Measurements from ENCODE around the gene NLRP9. TPM values are rescaled to one million over a fixed set of nuclear protein-coding genes. Genes with fewer than 3 reads are reported as not detected.
A peak's percentile ranks its signal among the peaks of the same experiment; 100 is the strongest.

Gene NLRP9
- total RNA-seq, 2 experiments from 2014 or later: not detected

DNA sequence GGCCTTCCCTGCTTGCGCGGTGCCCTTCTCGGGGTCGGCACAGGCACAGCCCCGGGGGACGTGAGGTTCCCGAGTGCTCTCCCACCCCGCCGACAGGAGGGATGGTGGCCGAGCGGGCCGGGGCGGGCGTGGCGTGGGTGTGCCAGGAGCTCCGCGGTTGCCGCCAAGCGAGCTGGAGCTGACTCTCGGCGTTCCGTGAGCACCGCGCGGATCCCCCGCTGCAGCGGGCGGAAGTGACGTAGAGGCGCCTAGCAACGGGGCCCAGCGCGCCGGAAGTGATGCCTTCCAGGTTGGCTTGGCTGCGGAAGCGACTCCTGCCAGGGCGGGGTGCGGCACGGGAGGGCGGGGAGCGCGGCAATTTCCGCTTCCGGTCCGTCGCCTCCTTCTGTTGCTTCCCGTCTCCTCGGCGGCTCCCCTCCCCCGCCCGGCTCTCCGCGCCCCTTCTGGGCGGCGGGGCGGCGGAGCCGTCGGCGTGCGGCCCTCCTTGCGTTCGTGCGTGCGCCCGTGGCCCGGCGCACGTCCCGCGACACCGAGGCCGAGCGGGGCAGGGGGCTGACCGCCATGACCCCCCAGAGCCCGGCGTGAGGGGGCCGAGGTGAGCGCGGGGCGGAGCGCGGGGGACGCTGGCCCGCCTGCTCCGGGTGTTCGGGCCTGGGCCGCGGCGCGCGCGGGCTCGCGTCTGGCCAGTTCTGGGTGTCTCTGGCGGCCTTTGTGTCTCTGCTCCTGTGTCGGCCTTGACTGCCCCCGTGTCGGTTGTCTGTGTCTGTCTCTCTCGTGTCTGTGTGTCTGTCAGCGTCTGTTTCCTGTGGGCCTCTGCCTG, 63.2 kb downstream of the NLRP9 start, which contains the start of gene EPN1:
EPN1 (plus strand) TSS at position 386 of the 820 bp plus-strand sequence. CDS start 3,402 bp downstream, outside the sequence.
- H3K4me3 Mint-ChIP-seq: peak within 1 kb of the TSS; percentile 100
- H3K27me3 Mint-ChIP-seq: no peaks in the 10 kb centered on the region
- peak within 1 kb of the TSS; percentile 94 for H3K27ac Mint-ChIP-seq
- peak; percentile 98 for DNase-seq
- peaks cover 67% of the 10 kb centered on the region for H3K4me1 Mint-ChIP-seq
- peaks cover 41% of the 10 kb centered on the region for H3K36me3 Mint-ChIP-seq
- no peaks in the 10 kb centered on the region for H3K9me3 Mint-ChIP-seq

DNA sequence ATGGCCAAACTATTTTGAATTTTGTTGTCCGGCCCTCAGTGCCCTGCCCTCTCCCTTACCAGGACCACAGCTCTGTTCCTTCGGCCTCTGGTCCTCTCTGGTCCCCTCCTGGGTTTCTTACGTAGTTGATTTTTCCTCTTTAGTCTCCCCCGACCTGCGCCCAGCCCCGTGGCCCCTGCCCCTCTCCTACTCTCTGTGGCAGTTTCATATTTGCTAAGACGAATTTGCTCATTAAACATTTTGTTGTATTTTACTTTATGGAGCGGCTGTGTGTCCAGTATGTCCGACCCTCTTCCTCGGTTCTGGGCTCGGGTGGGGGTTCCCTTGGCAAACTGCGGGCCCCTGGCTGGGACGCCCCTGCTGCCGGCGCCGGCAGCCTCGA, 63.8 kb downstream of the NLRP9 start:
- Mint-ChIP-seq H3K4me1 (peaks cover 67% of the 10 kb centered on the region), H3K27ac (peak overlapping the region; percentile 83), H3K4me3 (peak overlapping the region; percentile 73), H3K27me3 (no peaks in the 10 kb centered on the region), H3K9me3 (no peaks in the 10 kb centered on the region), H3K36me3 (peaks cover 38% of the 10 kb centered on the region)
- DNase-seq: no peak

DNA sequence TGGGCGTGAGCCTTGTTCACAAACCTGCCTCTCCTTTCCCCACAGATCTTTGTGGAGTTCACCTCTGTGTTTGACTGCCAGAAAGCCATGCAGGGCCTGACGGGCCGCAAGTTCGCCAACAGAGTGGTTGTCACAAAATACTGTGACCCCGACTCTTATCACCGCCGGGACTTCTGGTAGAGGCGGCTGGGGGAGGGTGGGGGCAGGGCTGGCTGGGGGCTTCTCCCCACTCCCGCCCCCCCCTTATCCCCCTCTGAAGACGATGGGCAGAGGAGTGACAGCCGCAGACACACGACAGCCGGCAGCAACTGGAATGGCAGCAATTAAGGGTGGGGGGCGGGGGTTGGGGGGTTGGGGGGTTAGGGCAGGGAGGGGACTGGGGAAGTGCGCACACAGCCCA, 64.3 kb downstream of the NLRP9 start:
- H3K36me3 Mint-ChIP-seq: peaks cover 34% of the 10 kb centered on the region
- H3K27ac Mint-ChIP-seq: peak overlapping the region; percentile 58
- peaks cover 65% of the 10 kb centered on the region for H3K4me1 Mint-ChIP-seq
- no peaks in the 10 kb centered on the region for H3K9me3 Mint-ChIP-seq
- peak overlapping the region; percentile 14 for H3K4me3 Mint-ChIP-seq
- H3K27me3 Mint-ChIP-seq: no peaks in the 10 kb centered on the region
- no peak for DNase-seq

DNA sequence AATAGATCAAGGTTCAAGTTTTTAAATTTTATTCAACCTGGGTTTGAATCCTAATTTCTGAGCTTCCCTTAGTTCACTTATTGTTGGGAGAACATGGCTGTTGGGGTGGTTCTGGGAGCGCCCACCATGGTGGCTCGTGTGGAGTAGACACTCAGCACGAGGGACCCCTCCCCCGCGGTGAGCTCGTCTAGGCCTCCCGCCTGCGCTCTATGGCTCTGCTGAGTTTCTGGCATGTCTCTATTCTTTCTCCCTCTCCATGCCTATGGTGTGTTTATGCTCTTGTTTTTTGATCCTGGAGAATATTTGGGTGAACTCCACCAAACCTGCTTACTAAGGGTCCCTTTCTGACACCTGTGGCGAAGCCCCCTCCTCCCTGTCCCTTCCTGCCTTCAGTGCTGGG, 64.7 kb downstream of the NLRP9 start:
- H3K27me3 Mint-ChIP-seq: no peaks in the 10 kb centered on the region
- peaks cover 61% of the 10 kb centered on the region for H3K4me1 Mint-ChIP-seq
- no peaks in the 10 kb centered on the region for H3K9me3 Mint-ChIP-seq
- no peak for DNase-seq
- peak overlapping the region; percentile 14 for H3K4me3 Mint-ChIP-seq
- peak overlapping the region; percentile 58 for H3K27ac Mint-ChIP-seq
- peaks cover 30% of the 10 kb centered on the region for H3K36me3 Mint-ChIP-seq

DNA sequence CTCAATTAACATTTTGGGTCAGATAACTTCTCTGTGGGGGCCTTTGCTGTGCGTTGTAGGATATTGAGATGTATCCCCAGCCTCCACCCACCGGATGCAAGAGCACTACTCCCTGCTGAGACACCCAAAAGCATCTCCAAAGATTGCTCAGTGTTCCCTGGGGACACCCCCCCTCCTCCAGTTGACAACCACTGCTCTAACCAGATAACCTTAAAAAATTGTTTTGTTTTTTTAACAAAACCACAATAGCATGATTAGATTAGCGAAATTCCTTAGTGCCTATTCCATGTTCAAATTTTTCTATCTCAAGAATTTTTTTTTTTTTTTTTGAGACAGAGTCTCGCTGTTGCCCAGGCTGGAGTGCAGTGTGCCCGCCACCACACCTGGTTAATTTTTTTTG, 65.8 kb downstream of the NLRP9 start:
- H3K4me1 Mint-ChIP-seq: peaks cover 58% of the 10 kb centered on the region
- no peaks in the 10 kb centered on the region for H3K9me3 Mint-ChIP-seq
- H3K4me3 Mint-ChIP-seq: no peak overlapping the region
- DNase-seq: no peak
- H3K36me3 Mint-ChIP-seq: peaks cover 23% of the 10 kb centered on the region
- no peaks in the 10 kb centered on the region for H3K27me3 Mint-ChIP-seq
- H3K27ac Mint-ChIP-seq: no peak overlapping the region

DNA sequence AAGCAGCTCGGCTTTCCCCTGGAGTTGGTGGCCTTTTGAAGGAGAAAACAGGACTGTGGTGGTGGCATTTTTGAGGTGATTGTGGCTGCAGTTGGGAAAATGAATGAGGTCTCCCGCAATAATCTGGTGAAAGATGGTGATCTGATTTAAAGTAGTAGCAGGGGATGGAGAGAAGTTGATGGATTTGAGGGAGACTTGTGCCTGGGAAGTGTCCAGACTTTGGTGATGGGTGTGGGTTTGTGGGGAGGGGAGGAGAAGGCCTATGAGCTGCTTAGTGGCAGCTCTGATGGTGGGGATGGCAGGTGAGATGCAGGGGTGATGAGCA, 67.2 kb downstream of the NLRP9 start:
- Mint-ChIP-seq H3K4me3 (no peak overlapping the region), H3K9me3 (no peaks in the 10 kb centered on the region), H3K36me3 (peaks cover 20% of the 10 kb centered on the region), H3K27me3 (no peaks in the 10 kb centered on the region), H3K4me1 (peaks cover 51% of the 10 kb centered on the region), H3K27ac (peak overlapping the region; percentile 23)
- no peak for DNase-seq

DNA sequence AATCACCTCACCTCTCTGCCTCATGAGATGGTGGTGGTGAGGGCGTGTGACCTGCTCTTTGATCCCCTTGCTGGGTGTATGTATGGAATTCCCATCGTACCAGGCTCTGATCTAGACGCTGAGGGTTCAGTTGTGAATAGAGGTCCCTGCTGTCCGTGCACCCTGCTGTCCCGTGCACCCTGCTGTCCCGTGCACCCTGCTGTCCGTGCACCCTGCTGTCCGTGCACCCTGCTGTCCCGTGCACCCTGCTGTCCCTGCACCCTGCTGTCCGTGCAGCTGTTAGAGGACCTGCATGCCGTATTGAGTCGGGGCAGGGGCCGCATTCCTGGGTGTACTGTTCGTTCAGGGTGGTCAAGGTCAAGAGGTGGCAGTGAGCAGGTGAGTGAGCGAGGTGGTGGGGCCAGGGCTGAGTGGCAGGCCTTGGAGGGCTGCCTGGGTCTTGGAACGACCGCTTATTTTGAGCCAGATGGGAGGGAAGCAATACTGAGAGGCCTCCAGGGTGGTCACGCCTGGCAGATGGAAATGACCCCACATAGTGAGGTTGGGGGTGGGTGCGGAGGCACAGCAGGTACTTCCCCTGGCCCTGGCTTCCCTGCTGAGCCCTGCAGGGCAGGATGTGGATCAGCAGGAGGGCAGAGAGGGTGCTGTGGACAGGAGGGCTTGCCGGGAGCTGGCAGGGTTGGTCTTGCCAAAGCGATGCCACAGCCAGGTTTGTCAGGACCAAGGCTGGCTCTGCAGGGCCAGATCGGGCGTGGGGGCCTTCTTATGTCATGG, 67.7 kb downstream of the NLRP9 start:
- Mint-ChIP-seq H3K4me3 (no peak overlapping the region), H3K4me1 (peaks cover 47% of the 10 kb centered on the region), H3K27ac (peak overlapping the region; percentile 23), H3K36me3 (peaks cover 18% of the 10 kb centered on the region), H3K27me3 (no peaks in the 10 kb centered on the region), H3K9me3 (no peaks in the 10 kb centered on the region)
- no peak for DNase-seq

DNA sequence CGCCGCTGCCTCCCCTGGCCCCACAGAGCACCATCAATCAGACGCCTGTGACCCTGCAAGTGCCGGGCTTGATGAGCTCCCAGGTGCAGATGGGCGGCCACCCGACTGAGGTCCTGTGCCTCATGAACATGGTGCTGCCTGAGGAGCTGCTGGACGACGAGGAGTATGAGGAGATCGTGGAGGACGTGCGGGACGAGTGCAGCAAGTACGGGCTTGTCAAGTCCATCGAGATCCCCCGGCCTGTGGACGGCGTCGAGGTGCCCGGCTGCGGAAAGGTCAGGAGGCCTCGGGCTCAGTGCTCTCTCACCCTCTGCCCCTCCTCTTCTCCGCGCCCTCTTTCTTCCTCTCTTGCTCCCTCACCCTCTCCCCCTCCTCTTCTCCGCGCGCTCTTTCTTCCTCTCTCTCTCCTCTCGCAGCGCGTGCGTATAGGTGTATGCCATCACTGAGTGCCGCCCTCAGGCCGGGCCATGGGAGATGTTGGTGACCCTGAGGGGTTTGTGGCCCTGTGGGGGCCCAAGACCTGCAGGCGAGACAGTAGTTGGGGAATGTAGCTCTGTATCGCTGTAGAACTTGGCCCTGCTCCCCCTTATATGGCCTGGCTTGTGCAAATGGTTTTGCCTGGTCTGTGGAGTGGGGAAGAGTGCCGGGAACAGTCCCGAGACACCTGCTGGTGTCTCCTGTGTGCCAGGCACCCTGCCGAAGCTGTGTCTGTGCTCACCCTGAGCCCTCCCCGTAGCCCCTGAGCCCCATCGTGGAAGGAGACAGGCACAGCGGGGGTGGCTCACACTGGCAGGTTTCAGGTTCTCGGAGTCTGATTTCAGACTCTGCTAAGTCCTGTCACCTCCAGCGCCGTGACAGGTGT, 68.6 kb downstream of the NLRP9 start:
- peaks cover 47% of the 10 kb centered on the region for H3K4me1 Mint-ChIP-seq
- no peak for DNase-seq
- H3K27ac Mint-ChIP-seq: no peak overlapping the region
- no peaks in the 10 kb centered on the region for H3K9me3 Mint-ChIP-seq
- H3K4me3 Mint-ChIP-seq: no peak overlapping the region
- no peaks in the 10 kb centered on the region for H3K27me3 Mint-ChIP-seq
- H3K36me3 Mint-ChIP-seq: peaks cover 17% of the 10 kb centered on the region

DNA sequence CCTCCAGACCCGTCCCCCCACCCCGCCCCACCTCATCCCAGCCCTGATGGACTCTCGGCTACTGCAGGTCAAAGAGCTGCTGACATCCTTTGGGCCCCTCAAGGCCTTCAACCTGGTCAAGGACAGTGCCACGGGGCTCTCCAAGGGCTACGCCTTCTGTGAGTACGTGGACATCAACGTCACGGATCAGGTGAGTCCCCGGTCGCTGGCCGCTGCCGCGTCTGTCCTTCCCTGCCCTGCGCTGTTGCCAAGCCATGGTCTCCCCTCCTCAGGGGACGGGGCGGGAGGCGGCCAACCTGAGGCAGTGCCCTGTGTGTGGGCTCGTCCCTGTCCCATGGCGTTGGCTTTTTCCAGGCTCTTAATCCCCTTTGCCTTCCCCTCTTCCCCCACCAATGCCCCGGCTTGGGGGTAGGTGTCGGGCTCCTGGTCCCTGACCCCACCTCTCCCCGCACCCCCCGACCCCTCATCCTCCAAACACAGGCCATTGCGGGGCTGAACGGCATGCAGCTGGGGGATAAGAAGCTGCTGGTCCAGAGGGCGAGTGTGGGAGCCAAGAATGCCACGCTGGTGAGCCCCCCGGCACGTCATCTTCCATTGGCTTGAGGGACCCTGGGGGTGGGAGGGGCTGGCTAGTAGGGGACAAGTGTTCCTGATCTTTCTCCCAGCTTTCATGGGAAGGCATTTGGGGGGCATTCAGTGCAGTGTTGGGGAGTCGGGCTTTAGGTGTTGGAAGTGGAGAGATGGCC, 69.4 kb downstream of the NLRP9 start:
- no peak overlapping the region for H3K27ac Mint-ChIP-seq
- no peaks in the 10 kb centered on the region for H3K27me3 Mint-ChIP-seq
- H3K36me3 Mint-ChIP-seq: peaks cover 14% of the 10 kb centered on the region
- H3K4me3 Mint-ChIP-seq: no peak overlapping the region
- peaks cover 42% of the 10 kb centered on the region for H3K4me1 Mint-ChIP-seq
- no peak for DNase-seq
- no peaks in the 10 kb centered on the region for H3K9me3 Mint-ChIP-seq

DNA sequence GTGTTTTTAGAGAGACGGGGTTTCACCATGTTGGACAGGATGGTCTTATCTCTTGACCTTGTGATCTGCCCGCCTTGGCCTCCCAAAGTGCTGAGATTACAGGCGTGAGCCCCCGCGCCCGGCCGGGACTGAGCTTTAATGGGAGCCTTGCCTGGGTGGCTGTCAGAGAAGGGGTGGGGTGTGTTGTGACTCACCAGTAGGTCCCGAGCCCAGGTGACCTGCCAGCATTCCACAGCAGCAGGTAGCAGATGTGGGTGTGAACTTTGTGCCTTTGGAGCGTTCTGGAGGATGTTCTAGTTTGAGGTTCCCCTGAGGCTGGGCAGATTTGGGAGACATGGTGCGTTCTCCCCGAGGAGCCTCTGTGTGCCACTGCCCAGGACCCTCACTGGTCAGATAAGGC, 70.2 kb downstream of the NLRP9 start:
- H3K4me3 Mint-ChIP-seq: no peak overlapping the region
- H3K4me1 Mint-ChIP-seq: peaks cover 38% of the 10 kb centered on the region
- no peak for DNase-seq
- H3K27me3 Mint-ChIP-seq: no peaks in the 10 kb centered on the region
- no peaks in the 10 kb centered on the region for H3K9me3 Mint-ChIP-seq
- peak overlapping the region; percentile 58 for H3K27ac Mint-ChIP-seq
- peaks cover 17% of the 10 kb centered on the region for H3K36me3 Mint-ChIP-seq

DNA sequence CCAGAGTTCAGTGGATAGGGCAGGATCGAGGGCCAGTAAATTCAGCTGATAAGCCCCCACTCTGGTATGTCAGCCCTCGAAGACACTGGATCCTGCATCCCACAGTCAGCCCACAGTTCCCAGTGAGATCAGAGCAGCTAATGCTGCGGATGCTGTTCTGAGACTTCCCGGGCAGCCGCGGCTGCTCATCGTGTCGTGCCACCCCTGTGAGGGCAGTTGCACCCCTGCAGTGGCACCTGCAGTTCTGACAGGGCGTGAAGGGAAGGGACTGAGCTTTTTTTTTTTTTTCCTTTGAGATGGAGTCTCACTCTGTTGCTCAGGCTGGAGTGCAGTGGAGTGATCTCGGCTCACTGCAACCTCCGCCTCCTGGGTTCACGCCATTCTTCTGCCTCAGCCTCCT, 70.7 kb downstream of the NLRP9 start:
- DNase-seq: no peak
- Mint-ChIP-seq H3K36me3 (peaks cover 21% of the 10 kb centered on the region), H3K4me1 (peaks cover 41% of the 10 kb centered on the region), H3K4me3 (no peak overlapping the region), H3K9me3 (no peaks in the 10 kb centered on the region), H3K27ac (peak overlapping the region; percentile 12), H3K27me3 (no peaks in the 10 kb centered on the region)

DNA sequence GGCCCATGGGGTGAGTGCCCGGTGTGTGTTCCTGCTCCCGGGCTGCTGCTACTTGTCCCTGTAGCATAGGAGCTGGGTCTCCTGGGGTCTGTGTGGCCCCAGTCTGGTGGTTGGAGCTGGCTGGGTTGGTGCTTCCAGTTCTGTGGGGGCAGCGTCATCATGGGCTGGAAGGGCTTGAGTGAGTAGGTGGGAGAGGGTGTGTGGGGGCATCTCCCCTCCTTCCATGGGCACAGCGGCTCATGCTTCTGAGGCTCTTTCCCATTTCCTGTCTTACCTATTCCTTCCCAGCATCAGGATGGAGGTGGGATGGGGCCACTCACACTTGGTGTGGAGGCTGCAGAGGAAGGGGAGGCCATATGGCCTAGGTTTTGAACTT, 71.2 kb downstream of the NLRP9 start:
- H3K36me3 Mint-ChIP-seq: peaks cover 20% of the 10 kb centered on the region
- peak overlapping the region; percentile 12 for H3K27ac Mint-ChIP-seq
- peaks cover 38% of the 10 kb centered on the region for H3K4me1 Mint-ChIP-seq
- H3K4me3 Mint-ChIP-seq: no peak overlapping the region
- H3K9me3 Mint-ChIP-seq: no peaks in the 10 kb centered on the region
- H3K27me3 Mint-ChIP-seq: no peaks in the 10 kb centered on the region
- DNase-seq: no peak

DNA sequence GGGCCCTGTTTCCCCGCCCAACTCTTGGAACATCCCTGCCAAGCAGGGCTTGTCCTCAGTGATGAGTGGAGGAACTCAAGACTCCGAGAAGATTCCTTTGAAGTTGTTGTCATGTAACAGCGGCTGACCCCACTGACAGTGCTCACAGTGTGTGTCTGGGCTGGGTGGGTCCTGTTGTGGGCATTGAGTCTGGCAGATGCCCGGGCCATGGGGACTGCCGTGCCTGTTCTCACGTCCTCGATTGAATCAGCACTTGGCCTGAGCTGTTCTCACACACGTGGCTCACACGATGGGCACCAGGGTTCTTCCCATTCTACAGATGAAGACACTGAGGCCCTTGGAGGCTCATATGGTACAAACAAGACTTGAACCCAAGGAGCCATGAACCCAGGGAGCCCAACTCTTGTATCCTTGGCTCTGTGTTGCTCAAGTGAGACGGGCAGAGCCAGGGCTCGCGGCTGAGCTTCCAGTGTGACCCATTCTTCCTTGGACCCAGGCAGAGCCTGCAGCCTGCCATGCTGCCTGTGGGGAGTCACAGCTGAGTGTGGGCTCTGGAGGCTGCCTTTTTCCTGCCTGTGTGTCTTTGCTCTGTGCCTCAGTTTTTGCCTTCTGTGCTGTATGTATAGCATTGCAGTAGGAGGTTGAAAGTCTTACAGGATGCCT, 71.7 kb downstream of the NLRP9 start:
- no peak overlapping the region for H3K4me3 Mint-ChIP-seq
- no peak overlapping the region for H3K27ac Mint-ChIP-seq
- peaks cover 41% of the 10 kb centered on the region for H3K4me1 Mint-ChIP-seq
- H3K9me3 Mint-ChIP-seq: no peaks in the 10 kb centered on the region
- peaks cover 25% of the 10 kb centered on the region for H3K36me3 Mint-ChIP-seq
- DNase-seq: no peak
- no peaks in the 10 kb centered on the region for H3K27me3 Mint-ChIP-seq
